ENCODE data around the gene JAK1.
A peak's percentile ranks its signal among the peaks of the same experiment; 100 is the strongest.

The JAK1 gene

DNA sequence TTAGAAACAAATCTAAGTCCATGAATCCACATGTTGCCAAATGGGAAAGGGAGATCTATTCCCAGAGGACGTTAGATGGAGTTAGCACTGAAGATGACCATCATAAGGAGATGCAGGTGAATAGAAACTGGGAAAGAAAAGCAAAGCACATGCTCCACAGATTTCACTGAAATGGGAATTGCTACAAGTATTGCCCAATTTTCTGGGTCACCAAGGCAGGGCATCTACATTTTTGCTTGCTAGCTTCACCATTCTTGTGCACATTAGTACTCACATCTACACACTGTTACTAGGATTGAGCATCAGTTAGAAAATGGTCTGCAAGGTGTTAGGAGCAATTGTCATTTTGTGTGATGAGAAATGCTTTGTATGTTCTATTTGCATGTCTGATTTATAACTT is 99.1 kb downstream of the JAK1 start:
- no peak for DNase-seq (ENCODE audit: low read depth, low spot score)
- TF ChIP-seq, protein P1, sequence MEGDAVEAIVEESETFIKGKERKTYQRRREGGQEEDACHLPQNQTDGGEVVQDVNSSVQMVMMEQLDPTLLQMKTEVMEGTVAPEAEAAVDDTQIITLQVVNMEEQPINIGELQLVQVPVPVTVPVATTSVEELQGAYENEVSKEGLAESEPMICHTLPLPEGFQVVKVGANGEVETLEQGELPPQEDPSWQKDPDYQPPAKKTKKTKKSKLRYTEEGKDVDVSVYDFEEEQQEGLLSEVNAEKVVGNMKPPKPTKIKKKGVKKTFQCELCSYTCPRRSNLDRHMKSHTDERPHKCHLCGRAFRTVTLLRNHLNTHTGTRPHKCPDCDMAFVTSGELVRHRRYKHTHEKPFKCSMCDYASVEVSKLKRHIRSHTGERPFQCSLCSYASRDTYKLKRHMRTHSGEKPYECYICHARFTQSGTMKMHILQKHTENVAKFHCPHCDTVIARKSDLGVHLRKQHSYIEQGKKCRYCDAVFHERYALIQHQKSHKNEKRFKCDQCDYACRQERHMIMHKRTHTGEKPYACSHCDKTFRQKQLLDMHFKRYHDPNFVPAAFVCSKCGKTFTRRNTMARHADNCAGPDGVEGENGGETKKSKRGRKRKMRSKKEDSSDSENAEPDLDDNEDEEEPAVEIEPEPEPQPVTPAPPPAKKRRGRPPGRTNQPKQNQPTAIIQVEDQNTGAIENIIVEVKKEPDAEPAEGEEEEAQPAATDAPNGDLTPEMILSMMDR (IDR thresholded peaks at IDR 0.05; ENCODE audit: low read depth, low read length): no peak
- H3K4me3 ChIP-seq (ENCODE audit: low read depth, low read length): no peak overlapping the region
- in situ Hi-C loops (cut with HindIII; ENCODE audit: low sequenced_read_pairs): no loop called here

DNA sequence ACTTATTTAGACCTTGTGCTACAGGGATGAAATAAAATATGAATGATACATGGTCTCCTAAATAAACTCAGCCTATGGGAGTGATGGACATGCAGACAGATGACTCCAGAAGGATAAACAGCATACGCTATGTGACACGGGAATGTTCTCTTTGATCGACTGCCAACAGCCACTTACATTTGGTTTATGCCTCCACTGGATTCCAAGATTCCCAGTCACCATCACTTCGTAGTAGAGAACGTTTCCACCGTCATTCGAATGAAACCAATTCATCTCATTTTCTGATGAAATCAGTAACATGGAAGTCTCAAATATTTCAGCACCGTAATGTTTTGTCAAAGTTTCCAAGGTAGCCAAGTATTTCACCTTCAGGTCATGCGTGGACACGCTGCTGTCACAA is 99.7 kb downstream of the JAK1 start:
- TF ChIP-seq, protein P1 (IDR thresholded peaks at IDR 0.05; ENCODE audit: low read depth, low read length): no peak
- in situ Hi-C loops (cut with HindIII; ENCODE audit: low sequenced_read_pairs): no loop called here
- no peak overlapping the region for H3K4me3 ChIP-seq (ENCODE audit: low read depth, low read length)
- no peak for DNase-seq (ENCODE audit: low read depth, low spot score)

DNA sequence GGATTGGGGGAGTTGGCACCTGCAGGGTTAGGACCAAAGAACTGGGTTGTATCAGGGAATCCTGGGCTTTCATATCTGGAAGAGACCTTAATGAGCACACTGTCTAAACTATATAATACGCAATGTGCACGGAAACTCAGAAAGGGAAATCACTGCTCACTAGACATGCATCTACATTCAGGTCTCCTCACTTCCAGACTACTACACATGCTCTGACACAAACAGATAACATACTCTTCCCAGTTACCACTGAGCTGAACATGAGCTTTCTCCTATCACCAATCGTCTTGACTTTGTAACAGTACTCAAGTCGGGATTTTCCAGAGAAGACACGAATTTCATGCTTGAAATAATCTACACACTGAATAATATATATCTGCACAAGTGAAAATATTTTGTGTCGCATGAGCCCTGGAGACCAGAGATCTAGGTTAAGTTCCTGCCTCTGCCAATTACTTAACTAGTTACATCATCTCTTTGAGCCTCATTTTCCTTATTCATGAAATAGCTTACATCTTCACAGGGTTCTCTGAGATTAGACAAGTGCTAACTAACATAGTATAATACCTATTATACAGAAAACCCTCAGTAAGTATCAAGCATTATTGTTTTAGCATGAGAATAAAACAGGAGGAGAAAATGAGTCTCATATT is 101.1 kb downstream of the JAK1 start:
- in situ Hi-C loops (cut with HindIII; ENCODE audit: low sequenced_read_pairs): no loop called here
- TF ChIP-seq, protein P1 (IDR thresholded peaks at IDR 0.05; ENCODE audit: low read depth, low read length): no peak
- H3K4me3 ChIP-seq (ENCODE audit: low read depth, low read length): no peak overlapping the region
- DNase-seq (ENCODE audit: low read depth, low spot score): no peak

DNA sequence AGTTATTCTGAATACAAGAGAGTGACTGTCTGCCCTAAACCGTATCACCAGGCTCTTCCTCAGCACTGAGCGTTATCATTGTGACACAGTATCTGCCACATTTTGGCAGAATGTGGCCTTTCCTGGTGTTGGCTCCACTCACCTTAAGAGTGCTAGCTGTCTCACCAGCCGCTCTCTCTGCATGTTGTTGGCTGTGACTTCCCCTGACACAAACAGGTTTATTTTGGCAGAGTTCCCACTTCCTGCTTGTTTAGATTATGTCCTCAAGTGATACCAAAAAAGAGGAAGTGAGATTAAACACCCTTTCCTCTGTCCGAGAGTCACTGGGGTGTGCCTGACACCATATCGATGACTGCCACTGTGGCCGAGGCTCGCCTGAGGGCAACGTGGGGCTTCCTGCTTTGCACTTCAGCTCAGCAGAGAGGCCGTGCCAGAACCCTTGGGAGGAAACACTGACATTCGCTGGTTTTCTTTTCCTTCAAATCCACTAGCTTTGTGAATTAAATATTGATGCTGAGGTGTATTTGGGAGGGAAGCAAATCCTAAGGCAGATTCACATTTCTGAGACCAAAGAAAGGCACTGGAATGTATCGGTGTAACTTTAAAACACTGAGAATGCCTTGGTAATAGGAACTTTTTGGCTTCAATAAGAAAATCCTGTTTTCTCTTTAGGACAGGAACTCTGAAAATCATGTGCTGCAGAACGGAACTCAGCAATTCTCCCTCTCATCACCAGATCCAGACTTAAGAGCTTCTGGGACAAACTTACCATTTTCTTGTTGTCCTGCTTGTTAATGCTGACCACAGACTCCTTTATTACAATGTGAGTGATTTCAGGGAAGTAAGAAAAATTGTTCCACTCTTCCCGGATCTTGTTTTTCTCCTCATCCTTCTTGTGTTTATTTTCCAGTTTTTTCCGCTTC is 102.1 kb downstream of the JAK1 start:
- no peak for DNase-seq (ENCODE audit: low read depth, low spot score)

GRCh38 chr1:64861611-64862010 is 104.7 kb downstream of the JAK1 start:
- in situ Hi-C loops (cut with HindIII; ENCODE audit: low sequenced_read_pairs): no loop called here
- DNase-seq (ENCODE audit: low read depth, low spot score): peak; percentile 20
- H3K4me3 ChIP-seq (ENCODE audit: low read depth, low read length): no peak overlapping the region
- TF ChIP-seq, protein P1 (IDR thresholded peaks at IDR 0.05; ENCODE audit: low read depth, low read length): peak; percentile 31

More for the DNA sequence above, 102.1 kb downstream of the JAK1 start:
- TF ChIP-seq, protein P1 (IDR thresholded peaks at IDR 0.05; ENCODE audit: low read depth, low read length): no peak
- no peak overlapping the region for H3K4me3 ChIP-seq (ENCODE audit: low read depth, low read length)
- in situ Hi-C loops (cut with HindIII; ENCODE audit: low sequenced_read_pairs): no loop called here

- TF ChIP-seq, protein P1 (IDR thresholded peaks at IDR 0.05; ENCODE audit: low read depth, low read length): no peak
- in situ Hi-C loops (cut with HindIII; ENCODE audit: low sequenced_read_pairs): no loop called here
- no peak overlapping the region for H3K4me3 ChIP-seq (ENCODE audit: low read depth, low read length)
- DNase-seq (ENCODE audit: low read depth, low spot score): no peak
These were observed 109.0 kb downstream of the JAK1 start for GRCh38 chr1:64857347-64857746.
